NCI-H460 (cell line): ENCODE measurements around the gene IFITM1. TPM values are rescaled to one million over a fixed set of nuclear protein-coding genes. Genes with fewer than 3 reads are reported as not detected.
"Not testable (repeated sequence)": the region's sequence is repeated elsewhere in the genome, so short reads cannot be mapped to it uniquely, and the experiment has no call there.

ENCODE experiments used
- DNase-seq: peaks from one replicate; pipeline ENCODE4 v3.0.0-alpha.2; 2016; ENCODE audit warnings: low read depth; ENCODE audit errors: extremely low read depth
- total RNA-seq: library from RNA; depleted of rRNA; stranded (reverse); fragments of >200 nt; shearing (Covaris generic); gene quantifications from 2 replicates; pipeline ENCODE4 v1.2.3, GENCODE V29; 2014

IFITM1 gene
- total RNA-seq, 1 experiment from 2014 or later, result 2.2 TPM

DNA sequence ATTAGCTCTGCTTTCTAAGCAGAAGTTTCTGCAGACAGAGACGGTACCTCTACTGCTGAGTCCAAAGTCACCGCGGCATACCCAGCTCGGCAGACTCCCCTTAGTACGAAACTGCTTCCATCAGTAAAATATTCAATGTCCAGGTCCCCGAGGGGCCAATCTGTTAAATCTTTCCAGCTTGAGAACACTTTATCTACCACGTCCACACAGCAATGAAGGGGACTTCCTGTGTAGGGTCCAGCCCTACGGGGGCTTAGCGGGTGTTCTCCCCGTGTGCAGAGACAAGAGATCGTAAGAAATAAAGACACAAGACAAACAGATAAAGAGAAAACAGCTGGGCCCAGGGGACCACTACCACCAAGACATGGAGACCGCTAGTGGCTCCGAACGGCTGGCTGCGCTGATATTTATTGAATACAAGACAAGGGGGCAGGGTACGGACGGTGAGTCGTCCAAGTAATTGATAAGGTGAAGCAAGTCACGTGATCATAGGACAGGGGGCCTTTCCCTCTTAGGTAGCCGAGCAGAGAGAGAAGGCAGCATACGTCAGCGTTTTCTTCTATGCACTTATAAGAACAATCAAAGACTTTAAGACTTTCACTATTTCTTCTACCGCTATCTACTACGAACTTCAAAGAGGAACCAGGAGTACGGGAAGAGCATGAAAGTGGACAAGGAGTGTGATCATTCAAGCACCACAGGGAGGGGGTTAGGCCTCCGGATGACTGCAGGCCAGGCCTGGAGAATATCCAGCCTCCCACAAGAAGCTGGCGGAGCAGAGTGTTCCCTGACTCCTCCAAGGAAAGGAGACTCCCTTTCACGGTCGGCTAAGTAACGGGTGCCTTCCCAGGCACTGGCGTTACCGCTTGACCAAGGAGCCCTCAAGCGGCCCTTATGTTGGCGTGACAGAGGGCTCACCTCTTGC lies 11.0 kb downstream of the IFITM1 start:
- DNase-seq, result not testable (repeated sequence)

DNA sequence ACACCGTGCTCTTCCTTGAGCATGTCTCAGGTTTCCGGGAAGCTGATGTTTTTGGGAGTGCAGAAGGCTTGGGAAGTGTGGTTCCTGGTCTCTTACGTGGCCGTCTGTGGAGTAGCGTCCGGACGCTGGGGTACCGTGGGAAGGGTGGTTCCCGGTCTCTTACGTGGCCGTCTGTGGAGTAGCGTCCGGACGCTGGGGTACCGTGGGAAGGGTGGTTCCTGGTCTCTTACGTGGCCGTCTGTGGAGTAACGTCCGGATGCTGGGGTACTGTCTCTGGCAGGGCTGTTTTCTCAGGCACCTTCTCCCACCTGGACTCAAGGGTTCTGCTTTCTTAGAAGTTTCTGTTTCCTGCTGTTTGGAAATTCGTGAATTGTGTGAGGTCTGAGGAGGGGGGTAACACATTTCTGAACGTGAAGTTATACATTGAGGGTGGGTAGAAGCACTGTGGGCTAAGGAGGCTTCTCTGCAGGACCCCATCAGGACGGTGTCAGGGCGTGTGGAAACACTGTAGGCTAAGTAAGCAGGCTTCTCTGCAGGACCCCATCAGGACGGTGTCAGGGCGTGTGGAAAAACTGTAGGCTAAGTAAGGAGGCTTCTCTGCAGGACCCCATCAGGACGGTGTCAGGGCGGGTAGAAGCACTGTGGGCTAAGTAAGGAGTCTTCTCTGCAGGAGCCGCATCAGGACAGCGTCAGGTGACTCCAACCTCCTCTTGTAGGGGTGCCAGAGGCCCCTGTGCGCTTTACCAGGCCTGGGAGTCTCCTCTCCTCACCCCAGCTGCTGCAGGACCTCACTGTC lies 12.2 kb downstream of the IFITM1 start:
- no peak for DNase-seq

DNA sequence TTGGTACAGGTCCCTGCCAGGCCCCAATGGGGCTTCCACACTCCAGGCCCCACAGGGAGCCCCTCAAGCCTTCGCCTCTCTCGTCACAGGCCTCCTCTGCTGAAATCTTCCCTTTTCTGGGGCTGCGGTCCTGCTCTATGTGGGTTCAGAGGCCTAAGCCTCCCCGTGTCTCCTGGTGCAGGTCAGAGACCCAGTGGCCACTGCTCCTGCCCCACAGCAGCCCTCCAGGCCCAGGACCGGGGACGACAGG lies 12.7 kb downstream of the IFITM1 start:
- DNase-seq, result no peak

DNA sequence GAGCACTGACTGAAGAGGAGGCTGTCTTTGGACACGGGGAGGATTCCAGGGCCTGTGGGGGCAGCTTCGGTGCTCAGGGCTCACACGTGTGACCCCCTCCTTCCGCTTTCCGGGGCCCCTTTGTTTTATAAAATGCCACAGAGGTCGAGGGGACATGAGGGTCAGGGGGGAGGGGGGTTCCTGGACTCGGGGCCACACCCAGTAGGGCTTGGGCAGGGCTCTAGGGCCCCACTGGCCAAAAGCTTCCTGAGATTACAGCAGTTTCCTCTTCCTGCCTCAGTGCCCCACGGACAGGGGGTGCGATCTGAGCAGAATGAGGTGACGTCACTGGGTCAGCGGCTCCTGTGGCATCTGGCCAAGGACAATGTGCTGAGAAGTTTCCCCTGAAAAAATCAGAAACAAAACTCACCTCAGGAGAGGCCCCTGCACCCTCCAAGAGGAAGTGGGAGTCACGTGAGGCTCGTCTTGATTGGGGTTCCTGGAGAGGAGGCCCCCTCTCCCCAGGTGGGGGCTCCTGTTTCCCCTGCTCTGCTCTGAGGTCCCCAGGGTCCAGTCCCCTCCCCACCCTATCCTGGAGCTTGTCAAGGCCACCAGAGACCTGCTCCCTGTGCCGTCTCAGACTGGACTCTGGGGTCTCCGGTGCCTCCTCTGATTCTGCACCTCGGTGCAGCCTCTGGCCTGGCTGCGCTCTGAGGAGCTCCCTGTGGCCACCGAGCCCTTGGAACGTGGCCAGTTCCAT lies 13.2 kb downstream of the IFITM1 start:
- no peak for DNase-seq

DNA sequence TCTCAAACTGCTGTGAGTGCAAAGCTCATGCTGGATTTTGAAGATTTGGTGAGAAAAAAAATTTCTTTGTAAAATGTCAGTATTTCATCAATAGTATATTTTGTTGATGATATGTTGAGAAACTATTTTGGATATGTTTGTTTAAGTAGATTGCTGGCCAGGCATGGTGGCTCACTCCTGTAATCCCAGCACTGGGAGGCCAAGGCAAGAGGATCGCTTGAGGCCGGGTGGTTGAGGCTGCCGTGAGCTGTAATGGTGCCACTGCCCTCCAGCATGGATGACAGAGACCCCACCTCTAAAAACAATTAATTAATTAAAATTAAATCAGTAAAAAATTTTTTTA lies 13.7 kb downstream of the IFITM1 start:
- DNase-seq, result no peak

DNA sequence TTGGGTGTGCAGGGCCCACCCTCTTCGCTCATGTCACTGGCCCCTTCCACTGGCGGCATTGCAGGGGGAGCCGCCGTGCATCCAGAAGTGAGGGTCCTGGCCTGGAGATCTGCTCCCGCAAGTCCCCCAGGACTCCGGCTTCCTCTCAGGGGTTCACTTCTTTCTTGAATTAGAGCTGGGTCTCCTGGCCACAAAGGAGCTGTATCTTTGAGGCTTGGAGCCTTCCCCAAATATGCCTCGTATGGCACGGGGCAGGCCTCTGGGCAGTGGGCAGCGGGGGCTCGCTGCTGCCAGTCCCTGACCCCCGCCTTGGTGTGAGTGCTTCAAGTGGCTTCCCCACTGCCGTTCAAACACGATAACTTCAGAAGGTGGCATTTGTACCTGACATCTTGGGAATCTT lies 14.2 kb downstream of the IFITM1 start:
- no peak for DNase-seq

DNA sequence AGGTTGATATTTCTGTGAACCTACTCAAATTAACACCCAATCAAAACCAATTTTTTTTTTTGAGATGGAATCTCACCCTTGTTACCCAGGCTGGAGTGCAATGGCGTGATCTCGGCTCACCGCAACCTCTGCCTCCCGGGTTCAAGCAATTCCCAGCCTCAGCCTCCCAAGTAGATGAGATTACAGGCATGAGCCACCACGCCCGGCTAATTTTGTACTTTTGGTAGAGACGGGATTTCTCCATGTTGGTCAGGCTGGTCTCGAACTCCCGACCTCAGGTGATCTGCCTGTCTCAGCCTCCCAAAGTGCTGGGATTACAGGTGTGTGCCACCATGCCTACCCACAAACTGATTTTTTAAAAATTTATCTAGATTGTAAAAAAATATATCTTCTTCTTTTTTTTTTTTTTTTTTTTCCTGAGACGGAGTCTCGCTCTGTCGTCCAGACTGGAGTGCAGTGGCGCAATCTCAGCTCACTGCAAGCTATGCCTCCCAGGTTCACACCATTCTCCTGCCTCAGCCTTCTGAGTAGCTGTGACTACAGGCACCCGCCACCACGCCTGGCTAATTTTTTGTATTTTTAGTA lies 14.8 kb downstream of the IFITM1 start:
- DNase-seq, result not testable (repeated sequence)

DNA sequence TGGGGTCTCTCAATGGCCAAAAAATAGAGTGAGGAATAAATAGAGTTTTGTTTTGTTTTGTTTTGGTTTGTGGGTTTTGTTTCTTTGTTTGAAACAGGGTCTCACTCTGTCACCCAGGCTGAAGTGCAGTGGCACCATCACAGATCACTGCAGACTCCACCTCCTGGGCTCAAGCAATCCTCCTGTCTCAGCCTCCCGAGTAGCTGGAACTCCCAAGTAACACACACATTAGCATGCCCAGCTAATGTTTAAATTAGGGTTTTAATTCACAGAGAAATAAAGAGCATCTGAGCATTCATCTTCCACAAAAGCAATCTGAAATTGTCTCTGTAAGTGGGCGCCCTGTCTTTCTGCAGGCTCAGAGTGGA lies 16.0 kb downstream of the IFITM1 start:
- DNase-seq, result no peak

DNA sequence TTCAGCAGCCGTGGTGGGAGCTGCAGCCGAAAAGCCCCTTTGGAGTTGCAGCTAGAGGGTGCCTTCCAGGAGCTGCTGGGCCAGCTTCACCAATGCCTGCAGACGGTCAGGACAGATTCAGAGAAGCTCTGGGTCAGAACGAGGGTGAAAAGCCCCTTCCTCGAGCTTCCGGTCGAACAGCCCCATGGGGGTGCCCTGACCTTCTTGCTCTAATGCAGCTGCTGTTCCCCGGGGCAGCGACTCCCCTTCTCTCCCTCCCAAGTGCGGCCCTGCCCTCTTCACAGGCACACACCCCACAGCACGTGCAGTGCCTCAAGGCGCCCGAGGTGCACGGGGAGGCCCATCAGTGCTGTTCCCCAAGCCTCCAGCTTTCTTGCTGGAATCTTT lies 16.5 kb downstream of the IFITM1 start:
- DNase-seq, result no peak

DNA sequence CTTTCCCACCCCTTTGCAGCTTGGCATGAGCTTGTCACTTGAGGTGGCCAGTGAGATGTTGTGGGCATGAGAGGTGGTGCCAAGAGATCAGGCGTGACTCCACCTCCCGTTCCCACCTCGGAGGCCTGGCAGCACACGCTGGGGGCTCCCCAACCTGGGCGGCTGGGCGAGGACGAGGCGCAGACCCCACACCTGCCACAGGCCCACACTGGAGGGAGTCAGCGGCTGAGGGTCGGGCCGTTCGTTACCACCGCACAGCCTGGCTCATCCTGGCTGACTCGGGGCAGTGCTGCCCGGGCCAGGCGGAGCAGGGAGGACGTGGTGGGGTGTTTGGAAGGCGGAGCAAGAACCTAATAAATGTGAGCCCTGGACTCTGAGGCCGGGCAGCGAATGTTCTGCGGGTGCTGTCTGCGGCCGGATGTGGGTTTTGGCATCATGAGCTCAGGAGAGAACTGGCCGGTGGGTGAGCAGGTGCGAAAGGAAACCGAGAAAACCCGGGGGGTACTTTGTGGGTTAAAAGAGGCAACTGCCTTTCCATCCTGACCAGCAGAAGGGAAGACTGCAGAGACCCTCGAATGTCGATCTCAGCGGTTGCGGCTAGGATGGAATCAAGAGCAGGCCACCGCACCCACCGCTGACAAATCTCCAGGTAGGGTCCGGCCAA lies 17.0 kb downstream of the IFITM1 start:
- no peak for DNase-seq

DNA sequence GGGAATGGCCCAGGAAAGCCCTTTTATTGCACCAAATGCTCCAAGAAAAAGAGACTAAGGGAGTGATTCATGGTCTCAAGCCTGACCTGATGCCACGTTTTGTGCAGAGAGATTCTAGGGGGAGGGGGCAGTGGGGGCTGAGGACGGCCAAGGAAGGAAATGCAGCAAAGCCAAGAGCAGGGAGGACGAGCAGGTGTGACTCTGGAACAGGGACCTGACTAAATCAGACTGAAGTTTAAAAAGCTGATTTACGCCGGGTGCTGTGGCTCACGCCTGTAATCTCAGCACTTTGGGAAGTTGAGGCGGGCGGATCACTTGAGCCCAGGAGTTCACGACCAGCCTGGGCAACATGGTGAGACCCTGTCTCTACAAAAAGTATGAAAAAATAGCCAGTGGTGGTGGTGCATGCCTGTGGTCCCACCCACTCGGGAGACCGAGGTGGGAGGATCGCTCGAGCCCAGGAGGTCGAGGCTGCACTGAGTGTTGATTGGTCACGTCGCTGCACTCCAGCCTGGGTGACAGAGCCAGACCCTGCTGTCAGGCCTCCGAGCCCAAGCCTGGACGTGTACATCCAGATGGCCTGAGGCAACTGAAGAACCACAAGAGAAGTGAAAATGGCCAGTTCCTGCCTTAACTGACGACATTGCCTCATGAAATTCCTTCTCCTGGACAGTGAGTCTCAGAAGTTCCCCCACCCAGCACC lies 17.7 kb downstream of the IFITM1 start:
- DNase-seq, result no peak

DNA sequence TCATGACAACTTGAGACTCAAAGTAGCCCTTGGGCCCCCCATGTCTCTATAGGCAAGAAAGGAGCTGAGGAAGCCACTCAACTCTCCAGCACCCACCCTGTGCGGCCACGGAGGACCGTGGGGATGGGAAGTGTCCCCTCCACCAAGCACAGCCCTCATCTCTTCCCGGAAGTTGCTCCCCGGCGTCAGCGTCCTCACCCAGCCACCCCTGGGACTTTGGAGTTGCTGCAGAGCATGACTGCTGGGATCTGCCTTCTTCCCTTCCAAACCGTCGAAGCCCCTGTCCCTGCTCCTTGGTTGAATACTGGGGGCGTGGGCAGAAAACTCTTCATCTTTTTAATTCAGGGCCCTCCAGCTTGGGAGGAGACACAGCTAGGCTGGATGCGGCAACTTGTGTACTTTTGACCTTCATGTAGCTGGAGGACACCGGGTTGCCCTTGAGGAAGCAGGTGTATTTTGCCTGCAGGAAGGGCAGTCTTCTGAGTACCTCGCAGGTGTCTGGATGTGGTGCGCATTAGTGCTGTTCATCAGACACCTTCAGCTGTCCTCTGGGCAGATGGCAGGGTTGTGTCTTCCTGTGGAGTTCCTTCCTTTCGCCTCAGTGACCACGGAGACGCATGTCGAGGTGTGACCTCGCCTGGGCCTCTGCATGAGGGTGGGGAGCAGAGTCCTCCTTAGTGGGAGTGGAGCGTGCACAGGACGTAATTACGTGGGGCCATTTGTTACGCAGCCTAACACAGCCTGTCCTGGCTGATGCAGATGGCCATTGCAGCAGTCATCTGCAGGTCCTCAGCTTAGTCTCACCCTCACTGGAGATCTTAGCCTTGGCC lies 19.0 kb downstream of the IFITM1 start:
- no peak for DNase-seq

DNA sequence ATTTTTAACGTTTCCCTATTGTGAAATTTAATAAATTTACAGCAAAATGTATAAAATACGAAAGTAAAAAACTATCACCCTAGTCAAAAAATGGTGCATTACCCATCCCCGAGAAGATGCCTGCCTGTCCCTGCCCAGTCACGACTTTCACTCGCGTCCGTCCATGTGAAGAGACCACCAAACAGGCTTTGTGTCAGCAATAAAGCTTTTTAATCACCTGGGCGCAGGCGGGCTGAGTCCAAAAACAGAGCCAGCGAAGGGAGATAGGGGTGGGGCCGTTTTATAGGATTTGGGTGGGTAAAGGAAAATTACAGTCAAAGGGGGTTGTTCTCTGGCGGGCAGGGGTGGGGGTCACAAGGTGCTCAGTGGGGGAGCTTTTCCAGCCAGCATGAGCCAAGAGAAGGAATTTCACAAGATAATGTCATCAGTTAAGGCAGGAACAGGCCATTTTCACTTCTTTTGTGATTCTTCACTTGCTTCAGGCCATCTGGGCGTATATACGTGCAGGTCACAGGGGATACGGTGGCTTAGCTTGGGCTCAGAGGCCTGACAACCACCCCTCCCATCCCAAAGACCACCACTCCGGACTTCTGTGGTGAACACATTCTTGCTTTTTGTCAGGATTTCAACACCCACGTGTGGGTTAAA lies 19.9 kb downstream of the IFITM1 start:
- DNase-seq, result not testable (repeated sequence)

DNA sequence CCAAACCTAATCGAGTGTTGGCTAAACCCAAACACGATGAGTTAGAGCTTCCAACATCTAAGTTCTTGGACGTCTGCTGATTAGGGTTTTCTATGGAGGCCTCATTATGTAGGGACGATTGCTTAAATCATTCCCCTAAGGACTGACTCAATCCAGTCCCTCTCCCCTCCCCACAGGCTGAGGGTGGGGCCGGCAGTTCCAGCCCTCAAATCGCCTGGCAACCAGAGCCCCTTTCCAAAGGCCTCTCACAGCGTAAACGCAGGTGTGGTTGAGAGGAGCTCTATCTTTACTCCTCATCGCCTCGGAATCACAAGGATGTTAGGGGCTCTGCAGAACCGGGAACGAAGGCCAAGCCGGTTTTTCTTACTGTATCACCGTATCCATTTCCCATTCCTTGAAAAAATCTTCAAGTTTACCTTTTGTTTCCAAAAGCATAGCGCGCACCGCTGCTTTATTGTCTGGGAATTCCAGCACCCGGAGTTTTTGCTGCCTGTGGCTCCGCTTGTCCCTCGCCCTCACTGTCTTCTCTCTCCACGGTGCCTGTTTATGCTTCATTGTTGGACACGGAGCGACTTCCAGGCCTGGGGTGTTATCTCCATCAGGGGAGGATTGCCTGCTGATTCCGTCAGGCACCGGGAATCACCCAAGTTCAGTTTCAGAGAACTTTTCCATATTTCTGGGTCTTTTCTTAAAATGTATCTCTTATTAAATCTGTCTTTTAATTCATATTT lies 20.6 kb downstream of the IFITM1 start:
- DNase-seq, result no peak

DNA sequence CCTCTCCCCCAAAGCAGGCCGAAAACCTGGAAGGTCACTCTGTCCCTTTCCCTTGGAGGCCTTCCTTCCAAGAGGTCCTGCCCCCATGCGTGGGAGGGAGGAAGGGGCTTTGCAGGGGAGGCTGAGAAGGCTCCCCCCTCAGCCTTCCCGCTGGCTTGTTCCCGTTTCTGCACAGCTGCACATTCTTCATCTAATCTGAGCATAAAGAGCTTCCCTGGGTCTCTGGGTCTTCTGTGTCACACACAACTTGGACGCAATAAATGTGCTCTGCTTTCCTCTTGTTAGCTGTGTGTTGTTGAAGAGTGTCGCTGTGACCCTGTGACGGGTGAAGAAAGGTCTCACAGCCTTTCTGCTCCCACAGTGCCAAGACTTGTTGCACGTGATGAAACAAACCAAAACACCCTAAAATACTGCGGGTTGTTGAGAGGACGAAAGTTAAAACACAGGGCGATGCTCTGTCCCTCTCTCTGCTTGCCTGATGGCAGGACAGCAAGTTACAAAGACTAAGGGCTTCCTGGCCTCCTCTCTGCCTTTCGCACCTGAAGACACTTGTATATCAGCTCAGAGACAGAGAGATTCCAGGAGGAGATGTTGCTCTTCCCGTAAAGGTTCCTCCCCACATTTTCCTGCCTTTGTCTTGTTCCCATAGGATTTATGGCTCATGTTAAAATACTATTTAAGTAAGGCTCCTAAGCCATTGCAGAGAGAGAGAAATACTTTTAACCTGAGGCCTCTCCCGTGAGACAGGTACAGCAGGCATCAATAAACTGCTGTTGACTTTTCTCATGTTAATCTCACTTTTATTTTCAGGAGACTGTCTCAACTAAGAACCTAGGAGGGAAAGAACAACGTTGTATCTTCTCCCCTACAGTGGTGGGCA lies 22.2 kb downstream of the IFITM1 start:
- no peak for DNase-seq

DNA sequence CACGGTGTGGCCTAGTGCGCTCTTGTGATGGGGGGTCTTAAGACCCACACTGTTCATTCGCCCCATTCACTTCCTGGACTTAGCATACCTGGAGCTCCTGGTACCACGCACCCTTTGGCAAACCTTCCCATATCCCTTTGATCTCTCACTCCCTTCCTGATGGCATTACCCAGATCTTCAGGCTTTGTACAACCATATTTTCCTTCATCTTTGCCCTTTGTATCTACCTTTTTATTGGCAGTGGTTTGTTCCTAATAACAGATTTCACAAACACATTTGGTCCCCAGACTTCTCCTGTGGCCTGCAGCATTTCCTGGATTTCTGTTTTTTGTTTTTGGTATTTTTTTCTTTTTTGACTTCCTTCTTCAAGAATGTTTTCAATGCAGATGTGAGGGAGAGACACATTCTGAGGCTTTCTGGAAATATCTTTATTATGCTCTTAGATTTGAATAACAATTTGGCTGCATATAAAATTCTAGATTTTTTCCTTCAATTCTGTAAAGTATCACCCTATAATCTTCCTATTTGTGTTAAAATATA lies 22.9 kb downstream of the IFITM1 start:
- no peak for DNase-seq

DNA sequence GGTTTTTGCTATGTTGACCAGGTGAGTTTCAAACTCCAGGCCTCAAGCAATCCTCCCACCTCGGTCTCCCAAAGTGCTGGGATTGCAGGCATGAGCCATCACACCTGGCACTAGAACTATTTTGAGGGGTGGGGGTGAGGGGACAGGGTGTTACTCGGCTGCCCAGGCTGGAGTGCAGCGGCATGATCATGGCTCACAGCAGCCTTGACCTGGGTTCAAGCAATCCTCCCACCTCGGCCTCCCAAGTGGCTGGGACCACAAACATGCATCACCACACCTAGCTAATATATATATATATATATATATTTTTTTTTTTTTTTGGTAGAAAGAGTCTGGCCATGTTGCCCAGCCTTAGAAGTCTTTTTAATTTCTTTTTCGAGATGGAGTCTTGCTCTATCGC lies 23.9 kb downstream of the IFITM1 start:
- no peak for DNase-seq
